ENCODE measurements around the gene HBA1. TPM values are rescaled to one million over a fixed set of nuclear protein-coding genes. Genes with fewer than 3 reads are reported as not detected.

HBA1 gene
- total and polyA plus RNA-seq, 2 donors (not counting 3 experiments of a cell fraction or from before 2014, with no cell fraction given) = not detected

GRCh38 chr16:143456-143855 lies 33.0 kb upstream of the HBA1 start:
- Histone ChIP-seq H3K27me3 (ENCODE audit: control insufficient read depth in 2 of 2, insufficient read depth in 2 of 2, low read length in 2 of 2) (no peaks in the 10 kb centered on the region), H3K36me3 (ENCODE audit: control insufficient read depth in 2 of 2, extremely low read depth in 1 of 2, insufficient read depth in 2 of 2, low read length in 2 of 2) (no peaks in the 10 kb centered on the region), H2AFZ (ENCODE audit: low read depth, low read length) (no peak overlapping the region), H3K9ac (replicated peaks; ENCODE audit: extremely low read depth, insufficient read depth, low read length) (no peak overlapping the region), H4K20me1 (replicated peaks; ENCODE audit: control insufficient read depth, extremely low read depth, insufficient read depth, low read length) (no peaks in the 10 kb centered on the region), H3K27ac (ENCODE audit: insufficient read depth, low read depth, low read length) (no peak overlapping the region), H3K9me1 (replicated peaks; ENCODE audit: control insufficient read depth, extremely low read depth, insufficient read depth, low read length) (no peaks in the 10 kb centered on the region), H3K79me2 (ENCODE audit: control insufficient read depth, insufficient read depth, low read length) (no peaks in the 10 kb centered on the region), H3K4me3 (replicated peaks in 1 of 3; ENCODE audit: insufficient read depth in 1 of 3, low read depth in 1 of 3, low read length in 3 of 3) (no peak overlapping the region), H3K4me1 (ENCODE audit: control insufficient read depth, extremely low read depth, insufficient read depth, low read length) (no peaks in the 10 kb centered on the region), H3K9me3 (replicated peaks; ENCODE audit: control insufficient read depth, insufficient read depth, low read length) (no peaks in the 10 kb centered on the region), H3K4me2 (ENCODE audit: insufficient read depth, low read length) (no peak overlapping the region)
- FAIRE-seq (no peak), DNase-seq (ENCODE audit: low read depth, low spot score) (no peak)
- intact Hi-C loops (cut with micrococcal nuclease) (no loop called here), dilution Hi-C loops (cut with MboI; ENCODE audit: extremely low pct_ligation_motif_present, low sequenced_read_pairs) (no loop called here)
- ChIA-PET POLR2A (no interaction called here), CTCF (interaction anchor here (1.4 kb wide), 1 partner anchor 24 kb away, joined by 4 read pairs; no protein-coding TSS in a partner anchor)
- BruUV-seq (replicated peaks) = no TSS peak
- TF ChIP-seq GATA2 (IDR thresholded peaks at IDR 0.05; ENCODE audit: insufficient read depth, insufficient read length, low read depth, low read length) (no peak), MAX (IDR thresholded peaks at IDR 0.05; ENCODE audit: insufficient read depth, insufficient read length) (no peak), POLR2A (IDR thresholded peaks at IDR 0.05; ENCODE audit: low read depth, low read length) (no peak)

GRCh38 chr16:144797-145252 lies 31.7 kb upstream of the HBA1 start:
- Histone ChIP-seq H3K79me2 (ENCODE audit: control insufficient read depth, insufficient read depth, low read length) (no peaks in the 10 kb centered on the region), H2AFZ (ENCODE audit: low read depth, low read length) (no peak overlapping the region), H3K36me3 (ENCODE audit: control insufficient read depth in 2 of 2, extremely low read depth in 1 of 2, insufficient read depth in 2 of 2, low read length in 2 of 2) (no peaks in the 10 kb centered on the region), H3K4me1 (ENCODE audit: control insufficient read depth, extremely low read depth, insufficient read depth, low read length) (no peaks in the 10 kb centered on the region), H3K27me3 (ENCODE audit: control insufficient read depth in 2 of 2, insufficient read depth in 2 of 2, low read length in 2 of 2) (peaks cover 0 to 2% of the 10 kb centered on the region in 2 experiments), H3K27ac (ENCODE audit: insufficient read depth, low read depth, low read length) (no peak overlapping the region), H4K20me1 (replicated peaks; ENCODE audit: control insufficient read depth, extremely low read depth, insufficient read depth, low read length) (no peaks in the 10 kb centered on the region), H3K9me1 (replicated peaks; ENCODE audit: control insufficient read depth, extremely low read depth, insufficient read depth, low read length) (no peaks in the 10 kb centered on the region), H3K4me2 (ENCODE audit: insufficient read depth, low read length) (no peak overlapping the region), H3K9me3 (replicated peaks; ENCODE audit: control insufficient read depth, insufficient read depth, low read length) (no peaks in the 10 kb centered on the region), H3K4me3 (replicated peaks in 1 of 3; ENCODE audit: insufficient read depth in 1 of 3, low read depth in 1 of 3, low read length in 3 of 3) (no peak overlapping the region), H3K9ac (replicated peaks; ENCODE audit: extremely low read depth, insufficient read depth, low read length) (no peak overlapping the region)
- intact Hi-C loops (cut with micrococcal nuclease) (no loop called here), dilution Hi-C loops (cut with MboI; ENCODE audit: extremely low pct_ligation_motif_present, low sequenced_read_pairs) (no loop called here)
- TF ChIP-seq FOS (IDR thresholded peaks at IDR 0.05; ENCODE audit: borderline replicate concordance, insufficient read depth, low read length) = no peak
- no peak for TF ChIP-seq EZH2 (IDR thresholded peaks at IDR 0.05; ENCODE audit: borderline replicate concordance, low read depth, low read length, severe bottlenecking)
- TF ChIP-seq MYC (IDR thresholded peaks at IDR 0.05; ENCODE audit: low read depth, low read length) = no peak
- TF ChIP-seq POLR2AphosphoS5 (IDR thresholded peaks at IDR 0.05; ENCODE audit: insufficient read depth, low read depth, low read length) = no peak
- no peak for TF ChIP-seq JUN (IDR thresholded peaks at IDR 0.05; ENCODE audit: borderline replicate concordance, insufficient read depth, insufficient read length, low read depth)
- no peak for TF ChIP-seq GATA2 (IDR thresholded peaks at IDR 0.05; ENCODE audit: insufficient read depth, insufficient read length, low read depth, low read length)
- no peak for TF ChIP-seq CTCF (IDR thresholded peaks at IDR 0.05; ENCODE audit: extremely low read depth in 1 of 2, insufficient read depth in 1 of 2, low read depth in 1 of 2, low read length in 2 of 2)
- no peak for TF ChIP-seq POLR2A (IDR thresholded peaks at IDR 0.05; ENCODE audit: low read depth, low read length)
- TF ChIP-seq MAX (IDR thresholded peaks at IDR 0.05; ENCODE audit: insufficient read depth, insufficient read length) = no peak
- no TSS peak for BruUV-seq (replicated peaks)
- ChIA-PET CTCF (no interaction called here), POLR2A (no interaction called here)
- FAIRE-seq (no peak), DNase-seq (ENCODE audit: low read depth, low spot score) (no peak)

Measured in endothelial cell of umbilical vein (primary cell).